NCI-H1694 (cell line): ENCODE results near the gene GLIPR1.
"Not testable (repeated sequence)": the region's sequence is repeated elsewhere in the genome, so short reads cannot be mapped to it uniquely, and the experiment has no call there.

ENCODE experiments used
- DNase-seq: peaks from one replicate; lab custom pipeline; 2025; lab: John Stamatoyannopoulos, UW

The GLIPR1 gene

GRCh38 chr12:75480469-75480949 lies at the start of gene GLIPR1:
TSS of gene GLIPR1 (plus strand) at chr12:75480755. CDS start at chr12:75480881, 126 bp downstream.
- DNase-seq, result no peak

GRCh38 chr12:75432924-75433323 lies 47.6 kb upstream of the GLIPR1 start:
- no peak for DNase-seq

DNA sequence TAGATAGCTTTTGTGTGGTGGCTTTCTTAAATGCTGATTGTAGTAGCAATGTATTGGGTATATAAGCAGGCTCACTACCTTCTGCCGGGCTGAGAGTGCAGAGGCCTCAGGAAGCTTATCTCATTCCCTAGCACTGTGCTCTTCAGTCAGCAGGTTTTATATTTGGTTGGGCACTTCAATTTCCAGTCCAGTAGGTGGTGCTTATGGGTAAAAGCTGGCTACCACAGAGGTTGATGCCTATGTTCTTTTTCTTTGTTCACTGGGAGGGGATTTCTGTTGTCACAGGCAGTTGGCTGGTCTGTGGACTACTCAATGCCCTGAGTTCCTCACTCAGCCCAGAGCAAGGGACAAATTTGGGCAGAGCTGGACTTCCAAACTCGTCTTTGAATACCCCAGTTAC lies 43.0 kb upstream of the GLIPR1 start:
- no peak for DNase-seq

DNA sequence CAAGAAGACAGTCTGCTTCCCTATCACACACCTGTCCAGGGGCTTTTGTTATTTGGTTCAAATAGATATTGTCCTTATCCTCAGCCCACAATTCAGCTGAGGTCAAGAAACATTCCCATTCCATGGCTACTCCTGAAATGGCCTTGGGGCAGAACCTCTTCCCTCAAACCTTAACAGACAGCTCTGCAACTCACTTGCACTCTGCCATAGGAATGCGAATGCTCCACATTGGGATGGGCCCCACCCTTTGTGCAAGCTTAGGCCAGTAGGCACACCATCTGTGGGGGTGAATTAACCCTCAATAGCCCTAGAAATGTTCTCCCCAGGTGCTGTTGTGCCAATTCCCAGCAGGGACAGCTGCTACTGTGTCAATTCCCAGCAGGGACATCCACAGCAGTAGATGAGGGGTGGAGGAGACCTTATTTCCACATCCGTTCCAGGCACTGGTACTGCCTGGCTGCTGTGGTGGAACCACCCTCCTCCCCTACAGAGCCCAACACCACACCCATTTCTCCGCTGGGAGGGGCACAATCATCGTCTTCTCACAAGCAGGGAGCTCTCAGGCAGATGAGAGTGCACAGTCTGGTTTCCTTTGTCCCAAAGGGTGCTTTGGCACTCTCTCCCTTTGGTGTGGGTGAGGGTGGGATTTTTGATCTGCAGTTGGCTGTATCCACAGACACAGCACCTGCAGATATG lies 42.3 kb upstream of the GLIPR1 start:
- no peak for DNase-seq

DNA sequence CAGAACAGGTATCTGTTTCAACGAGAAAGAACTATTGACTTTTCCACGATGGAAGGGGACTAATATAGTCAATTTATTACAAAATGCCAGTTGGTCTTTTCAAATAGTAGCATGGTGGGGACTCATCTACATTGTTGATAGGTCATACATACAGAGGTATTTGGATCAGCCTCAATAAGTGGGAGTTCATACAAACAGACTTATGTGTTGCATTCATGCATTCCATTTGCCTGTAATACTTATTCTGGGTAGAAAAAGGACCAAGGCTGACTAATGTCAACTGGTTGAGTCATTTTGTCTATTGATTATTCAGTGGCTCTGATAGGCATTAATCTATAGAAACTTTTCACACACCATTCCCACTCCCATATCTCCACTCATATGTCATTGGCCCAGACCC lies 41.5 kb upstream of the GLIPR1 start:
- DNase-seq, result no peak

DNA sequence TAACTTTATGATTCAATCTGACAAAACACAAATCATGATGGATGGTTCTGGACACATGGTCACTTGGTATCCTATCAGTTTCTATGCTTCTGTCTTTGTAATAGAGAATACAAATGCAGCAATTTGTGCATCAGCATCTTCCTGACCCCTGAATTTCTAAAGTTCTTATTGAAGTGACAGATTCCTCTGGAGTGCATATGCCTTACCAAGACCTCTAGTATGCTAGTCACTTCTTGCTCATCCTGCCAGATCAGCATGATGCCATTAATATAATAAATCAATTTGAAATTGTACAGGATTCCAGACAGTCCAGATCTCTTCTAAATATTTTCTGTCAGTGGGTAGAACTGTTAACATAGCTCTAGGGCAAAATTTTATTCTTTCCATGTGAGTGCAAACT lies 40.6 kb upstream of the GLIPR1 start:
- DNase-seq, result no peak

- not testable (repeated sequence) for DNase-seq
Measured at GRCh38 chr12:75441687-75442449, 38.7 kb upstream of the GLIPR1 start.

DNA sequence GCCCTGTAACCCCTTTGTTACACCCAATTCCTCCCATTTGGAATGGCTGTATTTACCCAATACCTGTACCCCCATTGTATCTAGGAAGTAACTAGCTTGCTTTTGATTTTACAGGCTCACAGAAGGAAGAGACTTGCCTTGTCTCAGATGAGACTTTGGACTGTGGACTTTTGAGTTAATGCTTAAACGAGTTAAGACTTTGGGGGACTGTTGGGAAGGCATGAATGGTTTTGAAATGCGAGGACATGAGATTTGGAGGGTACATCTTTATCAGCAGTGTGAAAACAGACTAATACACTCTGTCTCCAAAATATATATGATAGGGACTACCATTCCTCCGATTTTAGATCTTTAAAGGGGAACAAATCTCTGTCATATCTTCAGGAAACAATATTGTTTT lies 38.1 kb upstream of the GLIPR1 start:
- DNase-seq, result not testable (repeated sequence)

DNA sequence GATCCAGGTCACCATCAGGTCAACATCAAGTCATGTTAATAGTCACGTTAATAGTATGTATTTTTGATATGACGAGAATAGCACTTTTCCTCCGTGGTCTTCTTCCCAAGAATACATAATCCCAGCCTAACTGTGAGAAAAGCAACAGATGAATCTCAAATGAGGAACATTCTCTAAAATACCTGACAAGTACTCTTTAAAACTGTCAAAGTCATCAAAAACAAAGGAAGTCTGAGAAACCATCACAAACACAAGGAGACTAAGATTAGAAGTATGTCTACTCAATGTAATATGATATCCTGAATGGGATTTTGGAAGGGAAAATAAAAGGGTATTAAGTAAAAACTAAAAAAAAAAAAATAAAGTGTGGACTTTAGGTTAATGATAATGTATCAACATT lies 36.8 kb upstream of the GLIPR1 start:
- no peak for DNase-seq

DNA sequence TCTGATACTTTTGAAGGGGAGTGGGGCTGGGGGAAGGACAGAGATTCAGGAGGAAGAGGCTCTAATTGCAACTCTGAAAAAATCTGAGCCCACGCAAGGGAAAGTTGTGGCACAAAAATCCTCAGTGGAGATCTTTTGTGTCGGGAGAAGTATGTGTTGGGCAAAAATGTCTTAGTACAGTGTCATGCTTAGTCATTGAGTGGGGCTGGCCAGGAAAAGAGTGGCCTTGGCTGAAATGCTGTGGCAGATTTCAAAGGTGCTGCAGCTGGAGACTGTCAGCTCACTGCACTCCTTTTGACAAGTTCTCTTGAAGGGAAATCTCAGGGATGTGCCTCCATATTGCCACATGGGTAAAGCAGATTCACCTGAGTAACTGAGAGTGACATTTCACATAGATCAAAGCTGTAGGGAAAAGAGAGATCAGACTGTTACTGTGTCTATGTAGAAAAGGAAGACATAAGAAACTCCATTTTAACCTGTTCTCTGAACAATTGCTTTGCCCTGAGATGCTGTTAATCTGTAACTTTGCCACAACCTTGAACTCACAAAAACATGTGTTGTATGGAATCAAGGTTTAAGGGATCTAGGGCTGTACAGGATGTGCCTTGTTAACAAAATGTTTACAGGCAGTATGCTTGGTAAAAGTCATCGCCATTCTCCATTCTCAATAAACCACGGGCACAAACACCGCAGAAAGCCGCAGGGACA lies 36.0 kb upstream of the GLIPR1 start:
- no peak for DNase-seq

GRCh38 chr12:75445137-75445507 lies 35.4 kb upstream of the GLIPR1 start:
- not testable (repeated sequence) for DNase-seq

DNA sequence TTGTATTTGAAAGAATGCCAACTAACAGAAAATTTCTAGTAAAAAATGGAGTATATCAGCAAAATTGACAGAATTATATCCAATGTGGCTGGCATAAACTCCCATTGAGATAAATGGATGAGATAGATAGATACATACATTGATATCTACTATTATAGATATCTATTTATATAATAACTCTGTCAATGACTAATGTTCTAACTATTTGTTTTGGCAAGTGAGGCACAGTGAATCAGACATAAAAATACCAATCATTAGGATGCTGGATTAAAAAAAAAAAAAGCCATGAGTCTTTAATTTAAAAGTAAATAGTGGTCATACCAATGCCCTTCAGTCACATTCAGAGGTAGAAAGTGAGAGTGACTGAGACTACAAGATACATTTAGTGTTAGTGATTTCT lies 33.7 kb upstream of the GLIPR1 start:
- no peak for DNase-seq

DNA sequence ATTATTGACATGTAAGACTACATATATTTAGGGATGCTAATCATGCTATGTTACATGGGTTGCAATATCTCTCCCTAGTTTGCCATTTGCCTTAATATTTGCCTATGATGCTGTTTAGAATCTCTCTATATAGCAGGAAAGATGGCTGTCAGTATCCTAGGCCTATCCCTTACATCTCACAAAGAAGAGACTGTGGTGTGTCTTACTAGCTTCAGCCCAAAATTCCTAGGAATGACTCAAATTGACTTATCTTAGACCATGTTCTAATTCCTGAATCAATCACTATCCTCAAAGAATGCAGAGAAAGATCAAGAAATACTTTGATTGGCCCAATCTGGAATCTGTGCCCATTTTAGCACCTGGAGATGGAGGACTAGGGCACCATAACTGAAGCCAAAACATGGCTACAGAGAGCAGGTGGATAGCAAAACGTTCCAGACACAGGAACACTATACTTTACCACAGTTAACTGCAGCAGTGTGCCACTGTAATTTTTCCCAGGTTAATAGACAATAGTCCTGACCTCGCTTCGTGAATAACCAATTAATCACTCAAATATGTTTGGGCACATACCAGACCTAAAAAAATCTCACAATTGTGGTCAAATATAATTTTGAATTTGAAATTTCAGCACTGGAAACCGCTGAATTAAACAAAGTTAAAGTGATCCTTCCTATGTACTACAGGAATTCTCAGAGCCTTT lies 32.7 kb upstream of the GLIPR1 start:
- no peak for DNase-seq

GRCh38 chr12:75452675-75453330 lies 27.8 kb upstream of the GLIPR1 start:
- DNase-seq, result no peak

DNA sequence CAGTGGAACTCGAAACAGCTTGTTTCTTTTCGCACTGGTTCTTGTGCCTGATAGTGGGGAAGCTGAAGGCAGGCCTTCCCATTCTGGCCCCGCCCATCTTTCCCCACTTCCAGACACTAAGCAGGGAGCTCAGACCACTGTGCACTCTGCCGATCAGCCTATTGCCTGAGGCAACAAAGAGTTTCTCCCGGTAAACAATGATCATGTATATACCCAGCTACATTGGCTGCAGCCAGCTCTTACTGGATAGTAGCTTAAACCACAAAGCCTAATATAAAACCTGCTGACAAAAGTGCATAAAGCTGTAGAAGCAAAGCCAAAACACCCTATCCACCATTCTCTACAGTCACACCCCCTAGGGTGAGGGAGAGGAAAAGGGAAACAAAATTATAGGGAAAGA lies 24.7 kb upstream of the GLIPR1 start:
- no peak for DNase-seq

DNA sequence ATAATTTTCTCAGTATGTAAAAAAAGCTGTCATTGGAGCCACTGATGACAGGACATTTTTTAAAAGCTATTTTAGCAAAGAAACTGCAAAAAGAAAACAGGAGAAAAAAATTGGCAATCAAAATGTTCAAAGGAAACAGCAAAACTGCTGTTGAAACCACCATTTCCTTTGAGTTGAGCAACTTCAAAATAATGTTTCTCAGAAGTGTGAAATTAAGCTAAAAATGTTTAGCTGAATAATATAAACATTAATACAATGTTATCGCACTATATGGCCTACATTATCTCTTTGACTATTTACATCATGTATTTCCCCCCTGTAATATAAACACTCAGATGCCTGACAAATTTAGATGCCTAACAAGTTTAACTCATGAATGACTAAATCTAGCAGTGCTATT lies 23.4 kb upstream of the GLIPR1 start:
- DNase-seq, result no peak

- not testable (repeated sequence) for DNase-seq
Measured at GRCh38 chr12:75457866-75458265, 22.7 kb upstream of the GLIPR1 start.

GRCh38 chr12:75459755-75460154 lies 20.8 kb upstream of the GLIPR1 start:
- no peak for DNase-seq

DNA sequence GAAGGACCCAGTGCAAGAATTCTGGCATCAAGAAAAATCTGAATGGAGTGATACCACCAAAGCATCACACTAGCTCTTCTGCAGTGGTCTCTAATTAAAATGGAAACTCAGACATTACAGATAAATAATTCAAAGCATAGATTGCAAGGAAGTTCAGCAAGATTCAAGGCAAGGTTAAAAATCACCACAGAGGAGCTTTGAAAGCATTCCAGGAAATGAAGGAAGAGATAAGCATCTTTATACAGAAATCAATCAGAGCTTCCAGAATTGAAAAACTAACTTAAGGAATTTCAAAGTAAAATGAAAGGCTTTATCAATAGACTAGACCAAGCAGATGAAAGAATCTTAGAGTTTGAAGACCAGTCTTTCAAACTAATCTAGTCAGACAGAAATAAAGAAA lies 20.4 kb upstream of the GLIPR1 start:
- no peak for DNase-seq

GRCh38 chr12:75471902-75472890 lies 8.4 kb upstream of the GLIPR1 start:
- DNase-seq, result no peak
